Lower leg skin (tissue), 4 donors: ENCODE results near the gene CEACAM4. TPM values are rescaled to one million over a fixed set of nuclear protein-coding genes. Genes with fewer than 3 reads are reported as not detected.
A peak's percentile ranks its signal among the peaks of the same experiment; 100 is the strongest.

Experiments used
- DNase-seq, 2 donors: peaks; one replicate each; pipeline ENCODE4 v3.0.0-alpha.2; 2019; ENCODE audit warnings: low spot score in 2 of 2
- H3K4me3 ChIP-seq: fragments of 200-600 bp; sonication (generic); 2 replicates; pipeline ENCODE4 v1.5.1; 2017; ENCODE audit warnings: mild to moderate bottlenecking, low read depth; ENCODE audit not compliant: poor library complexity, severe bottlenecking
- POLR2A ChIP-seq, 2 donors: fragments of 450-650 bp; IDR thresholded peaks; one replicate each; pipeline ENCODE4 v1.6.1; 2016 to 2017; ENCODE audit warnings: antibody characterized with exemption in 2 of 2, mild to moderate bottlenecking in 1 of 2, moderate library complexity in 1 of 2
- WGBS, 2 donors: methylation state at CpG; one replicate each; pipeline ENCODE4 v1.1.5; 2018; 5-methylcytosine and 5-hydroxymethylcytosine counted together
- intact Hi-C: fragments of 100-400 bp; cut with DNase I; formaldehyde crosslinking; loops from one replicate; pipeline ENCODE4 v1.15.0; 2023; ENCODE audit warnings: low total_unique reads
- total RNA-seq, 4 donors: library from RNA; depleted of rRNA; stranded (reverse); fragments of >200 nt; gene quantifications; one replicate each; pipeline ENCODE4 v1.1.0, GENCODE V29; 2016
- TF ChIP-seq, protein P1 (sequence below), 3 donors: fragments of 450-650 bp; IDR thresholded peaks; one replicate each; pipeline ENCODE4 v1.5.1; 2016; ENCODE audit warnings: antibody characterized with exemption in 3 of 3, mild to moderate bottlenecking in 3 of 3, moderate library complexity in 2 of 3

The CEACAM4 gene
- total RNA-seq, 4 donors from 2014 or later, result 0.84 to 0.88 TPM; not detected in 2

DNA sequence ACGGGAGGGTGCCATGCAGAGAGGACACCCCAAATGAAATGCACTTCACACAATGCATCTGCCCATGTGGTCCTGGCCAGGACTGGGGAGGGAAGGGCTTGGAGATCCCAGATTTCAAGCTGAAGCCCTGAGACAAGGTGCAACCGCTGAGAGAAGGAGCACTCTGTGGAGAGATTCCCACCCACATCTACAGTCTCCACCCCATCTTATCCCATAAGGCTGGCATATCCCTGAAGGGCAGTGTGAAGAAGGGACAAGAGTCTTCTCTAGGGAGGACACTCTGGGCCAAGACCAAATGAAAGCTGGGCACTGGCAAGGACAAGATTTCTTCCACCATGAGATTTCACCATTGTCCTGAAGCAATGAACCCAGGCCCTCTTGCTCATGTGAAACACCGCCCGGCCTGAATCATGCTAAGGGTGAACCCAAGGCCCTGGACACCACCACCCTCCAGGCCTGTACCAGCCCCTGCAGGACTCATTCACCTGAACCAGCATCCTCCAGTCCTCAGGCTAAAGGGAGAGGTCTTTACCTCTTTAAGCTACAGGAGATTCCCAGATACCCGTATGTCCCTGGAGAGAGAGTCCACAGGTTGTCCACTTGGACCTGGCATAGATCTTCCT is 20.5 kb downstream of the CEACAM4 start:
- no peak for TF ChIP-seq POLR2A (IDR thresholded peaks at IDR 0.05)
- TF ChIP-seq, protein P1, sequence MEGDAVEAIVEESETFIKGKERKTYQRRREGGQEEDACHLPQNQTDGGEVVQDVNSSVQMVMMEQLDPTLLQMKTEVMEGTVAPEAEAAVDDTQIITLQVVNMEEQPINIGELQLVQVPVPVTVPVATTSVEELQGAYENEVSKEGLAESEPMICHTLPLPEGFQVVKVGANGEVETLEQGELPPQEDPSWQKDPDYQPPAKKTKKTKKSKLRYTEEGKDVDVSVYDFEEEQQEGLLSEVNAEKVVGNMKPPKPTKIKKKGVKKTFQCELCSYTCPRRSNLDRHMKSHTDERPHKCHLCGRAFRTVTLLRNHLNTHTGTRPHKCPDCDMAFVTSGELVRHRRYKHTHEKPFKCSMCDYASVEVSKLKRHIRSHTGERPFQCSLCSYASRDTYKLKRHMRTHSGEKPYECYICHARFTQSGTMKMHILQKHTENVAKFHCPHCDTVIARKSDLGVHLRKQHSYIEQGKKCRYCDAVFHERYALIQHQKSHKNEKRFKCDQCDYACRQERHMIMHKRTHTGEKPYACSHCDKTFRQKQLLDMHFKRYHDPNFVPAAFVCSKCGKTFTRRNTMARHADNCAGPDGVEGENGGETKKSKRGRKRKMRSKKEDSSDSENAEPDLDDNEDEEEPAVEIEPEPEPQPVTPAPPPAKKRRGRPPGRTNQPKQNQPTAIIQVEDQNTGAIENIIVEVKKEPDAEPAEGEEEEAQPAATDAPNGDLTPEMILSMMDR (IDR thresholded peaks at IDR 0.05), result no peak
- no peak overlapping the region for H3K4me3 ChIP-seq
- intact Hi-C loops, result no loop called here
- peak in 1 of 2 donors; percentile 49 for DNase-seq
- 83 to 84% methylated on average over 5 of the region's 5 CpGs for WGBS, 2 donors

DNA sequence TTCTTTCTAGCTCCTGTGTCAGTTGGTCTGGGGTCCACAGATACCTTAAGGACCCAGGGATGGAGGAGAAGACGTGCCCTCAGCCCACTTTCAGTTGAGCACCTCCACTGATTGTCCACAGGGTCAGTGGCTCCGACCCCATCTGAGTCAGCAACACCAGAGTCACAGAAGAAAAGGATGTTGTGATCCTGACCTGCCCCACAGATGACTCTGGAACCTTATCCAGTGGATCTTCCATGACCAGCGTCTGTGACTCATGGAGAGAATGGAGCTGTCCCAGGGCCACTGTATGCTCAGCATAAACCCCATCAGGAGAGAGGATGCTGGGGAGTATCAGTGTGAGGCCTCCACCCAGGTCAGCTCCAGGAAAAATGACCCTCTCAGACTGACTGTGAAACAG is 22.0 kb downstream of the CEACAM4 start:
- TF ChIP-seq, protein P1 (IDR thresholded peaks at IDR 0.05), result no peak
- TF ChIP-seq POLR2A (IDR thresholded peaks at IDR 0.05), result no peak
- H3K4me3 ChIP-seq, result no peak overlapping the region
- peak in 1 of 2 donors; percentile 54 for DNase-seq
- intact Hi-C loops, result no loop called here
- 38 to 39% methylated on average over 3 of the region's 3 CpGs for whole genome bisulfite sequencing, 2 donors

DNA sequence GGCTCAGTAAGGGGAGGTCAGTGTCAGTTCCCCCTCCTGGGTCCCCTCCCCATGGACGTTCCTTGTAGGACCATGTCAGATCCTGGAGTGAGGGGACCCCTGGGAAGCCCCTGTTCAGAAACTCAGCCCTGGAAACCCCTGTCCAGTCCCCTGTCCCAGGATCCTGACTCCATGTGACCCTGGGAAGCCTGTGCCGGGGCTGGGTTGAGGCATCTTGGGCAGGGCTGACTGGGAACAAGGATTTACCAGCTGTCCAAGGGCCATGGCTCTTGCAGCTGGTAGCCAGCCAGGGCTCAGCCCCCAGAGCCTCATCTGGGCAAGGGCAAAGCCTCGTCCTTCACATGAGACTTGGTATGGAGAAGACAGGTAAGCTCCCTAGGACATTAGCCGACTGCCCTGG is 25.1 kb downstream of the CEACAM4 start:
- 60 to 62% methylated on average over 4 of the region's 4 CpGs for WGBS, 2 donors
- TF ChIP-seq POLR2A (IDR thresholded peaks at IDR 0.05), result no peak
- TF ChIP-seq, protein P1 (IDR thresholded peaks at IDR 0.05), result no peak
- peak in 1 of 2 donors; percentile 80 for DNase-seq
- no peak overlapping the region for H3K4me3 ChIP-seq
- intact Hi-C loops, result no loop called here

DNA sequence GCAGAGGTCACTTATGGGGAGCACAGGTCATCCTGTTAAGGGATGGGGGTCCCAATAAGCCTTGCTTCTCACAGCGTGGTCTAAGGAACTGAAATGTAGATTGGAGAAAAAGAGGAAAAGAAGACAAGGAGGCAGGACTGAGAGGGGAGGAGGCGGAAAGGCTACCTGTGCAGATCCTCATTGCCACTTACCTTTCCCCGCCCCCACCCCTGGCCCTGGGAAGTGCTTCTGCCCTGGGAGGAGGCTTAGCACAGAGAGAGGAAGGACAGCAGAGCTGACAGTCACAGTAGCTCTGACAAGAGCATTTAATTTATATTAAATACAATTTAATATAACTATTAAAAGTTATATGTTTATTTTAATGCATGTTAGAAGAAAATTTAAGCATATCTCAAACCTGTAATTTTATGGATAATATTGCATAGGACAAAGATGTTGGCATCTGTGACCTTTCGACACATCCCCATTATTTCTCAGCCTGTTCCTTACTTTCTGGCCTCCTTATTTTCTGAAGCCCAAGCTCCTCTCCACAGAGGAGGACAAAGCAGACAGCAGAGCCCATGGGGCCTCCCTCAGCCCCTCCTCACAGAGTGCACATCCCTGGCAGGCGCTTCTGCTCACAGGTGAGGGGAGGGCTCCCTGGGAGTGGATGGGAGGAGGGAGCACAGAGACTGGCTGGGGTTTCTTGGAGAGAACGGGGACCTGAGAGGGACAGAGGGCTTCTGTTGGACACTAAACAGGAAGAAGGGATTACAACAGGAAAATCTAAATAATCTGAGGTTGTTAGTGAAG is 27.5 kb downstream of the CEACAM4 start:
- intact Hi-C loops, result no loop called here
- no peak overlapping the region for H3K4me3 ChIP-seq
- no peak for TF ChIP-seq POLR2A (IDR thresholded peaks at IDR 0.05)
- TF ChIP-seq, protein P1 (IDR thresholded peaks at IDR 0.05), result no peak
- DNase-seq, result peak in 1 of 2 donors; percentile 25
- WGBS, 2 donors, result 32 to 33% methylated on average over 6 of the region's 6 CpGs

DNA sequence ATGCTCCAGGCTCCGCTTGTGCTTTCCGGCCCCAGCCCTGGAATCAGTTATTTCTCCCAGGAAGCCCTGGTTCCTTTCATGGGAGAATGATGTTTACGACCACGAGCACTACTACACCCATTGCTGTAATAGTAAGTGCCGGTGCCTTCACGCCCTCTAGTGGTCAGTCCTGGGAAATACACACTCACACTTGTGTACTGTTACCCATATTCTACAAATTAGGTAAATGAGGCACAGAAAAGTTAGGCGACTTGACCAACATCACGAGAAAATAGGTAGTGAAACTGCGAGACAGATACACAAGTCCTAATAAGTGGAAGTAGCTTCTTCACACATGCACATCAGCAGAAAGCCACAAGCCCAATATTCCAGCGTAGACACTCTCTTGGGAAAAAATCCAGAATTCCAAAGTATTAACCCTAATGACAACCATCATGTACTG is 29.3 kb downstream of the CEACAM4 start:
- peak; percentile 54 to 91 for DNase-seq
- intact Hi-C loops, result no loop called here
- no peak overlapping the region for H3K4me3 ChIP-seq
- WGBS, 2 donors, result 9% methylated on average over 10 of the region's 10 CpGs
- TF ChIP-seq POLR2A (IDR thresholded peaks at IDR 0.05), result no peak
- TF ChIP-seq, protein P1 (IDR thresholded peaks at IDR 0.05), result peak in 1 of 3 donors; percentile 16
